Endothelial cell (in vitro differentiated cells): Measurements from ENCODE around the gene GAS2L1. TPM values are rescaled to one million over a fixed set of nuclear protein-coding genes. Genes with fewer than 3 reads are reported as not detected.

Source experiments
- DNase-seq: peaks from one replicate; pipeline ENCODE4 v3.0.0; 2021; ENCODE audit warnings: low spot score
- H3K27ac Mint-ChIP-seq: one replicate; pipeline ENCODE4 v1.8.0; 2021; ENCODE audit warnings: mixed read lengths, inconsistent platforms; ENCODE audit not compliant: unreplicated experiment
- H3K27me3 Mint-ChIP-seq: one replicate; pipeline ENCODE4 v1.8.0; 2021; ENCODE audit warnings: mild to moderate bottlenecking, moderate library complexity, mixed read lengths, inconsistent platforms; ENCODE audit not compliant: unreplicated experiment
- H3K36me3 Mint-ChIP-seq: one replicate; pipeline ENCODE4 v1.8.0; 2021; ENCODE audit warnings: mild to moderate bottlenecking, low read depth, mixed read lengths, inconsistent platforms; ENCODE audit not compliant: unreplicated experiment
- H3K4me1 Mint-ChIP-seq: one replicate; pipeline ENCODE4 v1.8.0; 2021; ENCODE audit warnings: mild to moderate bottlenecking, mixed read lengths, inconsistent platforms; ENCODE audit not compliant: unreplicated experiment
- H3K4me3 Mint-ChIP-seq: one replicate; pipeline ENCODE4 v1.8.0; 2021; ENCODE audit warnings: mild to moderate bottlenecking, mixed read lengths, inconsistent platforms; ENCODE audit not compliant: unreplicated experiment
- H3K9me3 Mint-ChIP-seq: one replicate; pipeline ENCODE4 v1.8.0; 2021; ENCODE audit warnings: mixed read lengths, inconsistent platforms; ENCODE audit not compliant: unreplicated experiment
- total RNA-seq: library from RNA; stranded (reverse); fragmentation: NEBNext Ultra II Directional; extraction: Animal tissue kit (Norgen Biotek cat#: 25700); gene quantifications from one replicate; pipeline ENCODE4 v1.2.1, GENCODE V29; 2021; ENCODE audit not compliant: unreplicated experiment
- TF ChIP-seq, protein P1 (sequence below): fragments of 200-600 bp; sonication (generic); IDR thresholded peaks from one replicate; pipeline ENCODE4 v1.5.0; 2021; ENCODE audit warnings: antibody characterized with exemption; ENCODE audit not compliant: unreplicated experiment

Gene GAS2L1
- total RNA-seq, 1 donor from 2014 or later, result 33.6 TPM

DNA sequence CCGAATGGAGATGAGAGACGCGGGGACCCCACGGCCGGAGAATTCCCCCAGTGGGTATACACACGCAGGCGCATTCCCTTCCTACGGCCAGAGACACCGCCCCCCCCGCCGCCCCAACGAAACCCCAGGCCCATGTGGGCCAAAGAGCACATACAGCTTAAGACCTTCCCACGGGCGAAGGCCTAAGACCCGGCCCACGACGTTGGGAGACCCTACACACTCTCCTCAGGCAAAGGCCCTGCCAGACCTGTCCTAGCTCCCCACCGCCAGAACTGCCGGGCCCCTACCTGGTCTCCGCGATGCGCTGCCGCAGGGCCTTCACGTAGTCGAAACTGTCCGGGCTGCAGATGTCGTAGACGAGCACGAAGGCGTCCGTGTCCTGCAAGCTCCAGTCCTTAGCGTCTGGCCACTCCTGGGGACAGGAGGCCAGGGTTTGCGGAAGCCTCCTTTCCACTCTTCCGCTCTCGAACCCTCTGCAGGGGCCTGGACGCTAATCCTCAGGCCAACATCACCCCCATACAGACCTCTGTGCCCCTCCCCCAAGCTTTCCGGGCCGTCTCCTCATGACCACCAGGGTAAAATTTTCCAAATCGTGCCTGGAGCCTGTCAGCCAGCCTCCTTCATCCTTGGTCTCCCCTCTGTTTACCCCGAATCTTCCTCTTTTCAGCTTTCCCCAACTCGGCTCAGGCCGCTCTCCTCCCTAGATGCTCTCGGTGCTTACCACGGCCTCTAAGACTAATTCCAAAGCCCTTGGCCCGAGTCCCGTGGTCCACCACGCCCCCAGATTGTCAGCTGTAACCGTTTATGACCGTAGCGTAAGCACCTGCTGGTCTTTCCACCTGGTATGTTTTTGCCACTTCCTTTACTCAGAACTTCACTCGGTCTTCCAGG lies 7.4 kb downstream of the GAS2L1 start:
- H3K4me1 Mint-ChIP-seq, result peaks cover 35% of the 10 kb centered on the region
- H3K4me3 Mint-ChIP-seq, result peak overlapping the region; percentile 92
- TF ChIP-seq, protein P1, sequence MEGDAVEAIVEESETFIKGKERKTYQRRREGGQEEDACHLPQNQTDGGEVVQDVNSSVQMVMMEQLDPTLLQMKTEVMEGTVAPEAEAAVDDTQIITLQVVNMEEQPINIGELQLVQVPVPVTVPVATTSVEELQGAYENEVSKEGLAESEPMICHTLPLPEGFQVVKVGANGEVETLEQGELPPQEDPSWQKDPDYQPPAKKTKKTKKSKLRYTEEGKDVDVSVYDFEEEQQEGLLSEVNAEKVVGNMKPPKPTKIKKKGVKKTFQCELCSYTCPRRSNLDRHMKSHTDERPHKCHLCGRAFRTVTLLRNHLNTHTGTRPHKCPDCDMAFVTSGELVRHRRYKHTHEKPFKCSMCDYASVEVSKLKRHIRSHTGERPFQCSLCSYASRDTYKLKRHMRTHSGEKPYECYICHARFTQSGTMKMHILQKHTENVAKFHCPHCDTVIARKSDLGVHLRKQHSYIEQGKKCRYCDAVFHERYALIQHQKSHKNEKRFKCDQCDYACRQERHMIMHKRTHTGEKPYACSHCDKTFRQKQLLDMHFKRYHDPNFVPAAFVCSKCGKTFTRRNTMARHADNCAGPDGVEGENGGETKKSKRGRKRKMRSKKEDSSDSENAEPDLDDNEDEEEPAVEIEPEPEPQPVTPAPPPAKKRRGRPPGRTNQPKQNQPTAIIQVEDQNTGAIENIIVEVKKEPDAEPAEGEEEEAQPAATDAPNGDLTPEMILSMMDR, result no peak
- peaks cover 27% of the 10 kb centered on the region for H3K27me3 Mint-ChIP-seq
- peak overlapping the region; percentile 91 for H3K27ac Mint-ChIP-seq
- peaks cover 32% of the 10 kb centered on the region for H3K36me3 Mint-ChIP-seq
- DNase-seq, result no peak
- H3K9me3 Mint-ChIP-seq, result no peaks in the 10 kb centered on the region

DNA sequence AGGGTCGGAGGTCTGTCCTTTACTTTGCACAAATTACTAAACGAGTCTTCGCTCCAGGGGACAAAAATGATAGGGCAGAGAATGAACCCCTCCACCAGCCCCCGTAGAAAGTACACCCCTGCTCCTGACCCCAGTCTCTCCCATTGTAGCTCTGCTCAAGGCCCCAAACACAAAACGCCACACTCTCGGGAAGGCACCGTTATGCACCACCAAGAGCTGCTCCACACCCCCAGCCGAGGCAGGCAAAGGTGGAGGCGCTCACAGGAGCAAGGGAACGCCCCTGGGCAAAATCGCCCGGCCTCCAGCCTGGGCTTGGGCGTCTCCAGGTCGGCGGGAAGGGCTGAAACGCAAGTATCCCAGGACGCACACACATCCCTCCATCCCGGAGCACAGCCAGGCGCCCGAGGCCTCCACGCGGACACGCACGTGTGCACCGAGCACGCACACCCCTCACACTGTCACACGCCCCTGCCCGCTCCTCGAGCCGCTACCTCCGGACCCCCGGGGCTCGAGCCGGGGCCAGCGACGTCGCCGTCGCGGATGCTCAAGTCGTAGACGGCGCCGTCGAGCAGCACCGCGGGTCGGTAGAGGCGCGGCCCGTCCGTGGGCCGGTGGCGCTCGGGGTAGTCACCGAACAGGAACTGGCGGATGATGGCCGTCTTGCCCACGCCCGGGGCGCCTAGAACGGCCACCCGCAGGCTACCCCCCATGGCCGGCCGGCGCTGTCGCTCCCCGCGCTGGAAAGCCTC lies 8.3 kb downstream of the GAS2L1 start:
- Mint-ChIP-seq H3K36me3 (peaks cover 32% of the 10 kb centered on the region), H3K9me3 (no peaks in the 10 kb centered on the region), H3K4me1 (peaks cover 31% of the 10 kb centered on the region), H3K27me3 (peaks cover 25% of the 10 kb centered on the region), H3K4me3 (peak overlapping the region; percentile 92), H3K27ac (peak overlapping the region; percentile 91)
- TF ChIP-seq, protein P1, result no peak
- DNase-seq, result no peak

DNA sequence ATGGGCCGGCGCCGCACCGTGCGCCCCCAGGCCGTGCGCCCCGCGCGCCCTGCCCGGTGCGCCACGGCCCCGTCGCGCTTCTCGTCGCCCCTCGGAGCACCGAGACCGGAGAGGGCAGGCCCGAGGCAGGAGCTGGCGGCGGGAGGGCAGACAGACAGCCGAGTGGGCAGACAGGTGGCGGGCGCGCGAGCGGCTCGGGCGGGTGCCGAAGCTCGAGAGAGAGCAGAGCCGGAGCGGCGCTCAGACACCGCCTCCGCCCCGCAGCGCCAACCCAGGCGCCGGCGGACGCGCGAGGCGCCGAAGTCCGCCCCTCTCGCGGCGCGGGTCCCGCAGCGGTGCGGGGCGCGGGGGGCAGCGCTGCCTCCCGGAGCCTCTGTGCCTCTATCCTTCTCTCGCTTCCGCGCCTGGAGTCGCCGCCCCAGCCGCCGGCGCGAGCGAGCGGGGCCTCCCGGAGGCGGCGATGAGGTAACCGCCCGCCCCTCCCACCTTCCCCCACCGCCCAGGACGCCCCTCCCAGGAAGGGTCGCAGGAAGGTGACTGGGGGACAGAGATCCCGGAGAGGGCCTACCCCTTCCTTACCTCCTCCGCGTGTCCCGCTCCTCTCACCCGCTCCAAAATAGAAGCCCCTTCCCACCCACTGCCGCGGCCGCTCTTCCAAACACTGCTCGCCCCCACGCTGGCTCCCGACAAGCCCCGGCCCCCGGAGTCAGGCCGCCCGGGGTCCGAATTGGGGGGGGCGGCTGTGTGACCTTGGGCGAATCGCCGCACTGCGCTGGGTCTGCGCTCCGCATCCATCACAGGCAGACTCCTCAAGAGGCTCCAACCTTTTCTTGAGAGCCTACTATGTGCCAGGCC lies 9.1 kb downstream of the GAS2L1 start, which contains the start of gene RASL10A:
Gene RASL10A (minus strand): TSS at position 412 of the 855 bp plus-strand sequence. CDS start 451 bp downstream, outside the sequence.
- Mint-ChIP-seq H3K27me3 (peaks cover 22% of the 10 kb centered on the region), H3K9me3 (no peaks in the 10 kb centered on the region), H3K4me3 (peak within 1 kb of the TSS; percentile 92), H3K36me3 (peaks cover 32% of the 10 kb centered on the region), H3K4me1 (peaks cover 30% of the 10 kb centered on the region), H3K27ac (peak within 1 kb of the TSS; percentile 91)
- DNase-seq, result peak; percentile 56
- TF ChIP-seq, protein P1, result no peak

DNA sequence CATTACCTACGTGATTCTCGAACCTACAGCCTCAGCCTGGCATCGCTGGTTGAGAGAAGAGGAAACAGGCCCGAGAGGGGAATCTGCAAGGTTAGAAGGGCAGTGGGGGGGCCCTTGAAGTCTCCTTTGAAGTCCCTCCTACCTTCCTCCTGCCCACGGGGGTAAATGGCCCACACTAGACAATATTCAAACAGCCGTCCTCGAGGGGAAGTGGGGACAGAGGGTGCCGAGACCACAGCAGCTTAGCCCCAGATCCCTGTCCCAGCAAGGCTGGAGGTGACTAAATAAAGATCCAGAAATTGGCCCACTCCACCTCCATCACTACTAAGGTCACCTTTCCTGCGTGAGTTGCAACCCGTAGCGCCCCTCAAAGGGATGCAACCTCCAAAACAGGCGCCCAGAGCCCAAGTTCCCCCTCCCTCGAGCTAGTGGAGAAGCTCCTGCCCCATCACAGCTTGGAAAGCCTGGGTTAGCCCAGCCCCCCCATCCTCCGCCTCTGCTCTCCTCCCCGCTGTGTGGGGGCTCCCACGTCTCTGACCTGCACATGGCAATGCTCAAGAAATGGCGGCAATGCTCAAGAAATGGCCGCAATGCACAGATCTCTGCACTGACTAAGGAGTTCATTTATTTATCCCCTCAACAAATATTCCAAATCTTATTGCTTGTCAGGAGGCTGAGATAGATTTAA lies 9.8 kb downstream of the GAS2L1 start:
- H3K4me1 Mint-ChIP-seq, result peaks cover 28% of the 10 kb centered on the region
- DNase-seq, result no peak
- peaks cover 32% of the 10 kb centered on the region for H3K36me3 Mint-ChIP-seq
- peaks cover 22% of the 10 kb centered on the region for H3K27me3 Mint-ChIP-seq
- peak overlapping the region; percentile 81 for H3K27ac Mint-ChIP-seq
- no peaks in the 10 kb centered on the region for H3K9me3 Mint-ChIP-seq
- TF ChIP-seq, protein P1, result no peak
- H3K4me3 Mint-ChIP-seq, result peak overlapping the region; percentile 81
